Heart right ventricle (tissue), 16 donors: ENCODE data around the gene CEACAM20. TPM values are rescaled to one million over a fixed set of nuclear protein-coding genes. Genes with fewer than 3 reads are reported as not detected.
"Not testable (repeated sequence)": the region's sequence is repeated elsewhere in the genome, so short reads cannot be mapped to it uniquely, and the experiment has no call there.

Experiments used
- ATAC-seq, 8 donors: fragments of 200-7000 bp; cut with Tn5 transposase; one replicate each; pipeline ENCODE4 v1.9.1; 2020; ENCODE audit warnings: mild to moderate bottlenecking in 8 of 8, moderate library complexity in 8 of 8, moderate number of reproducible peaks in 1 of 8
- DNase-seq, 2 donors: peaks; one replicate each; pipeline ENCODE4 v3.0.0-alpha.2; 2020
- H3K27ac ChIP-seq, 10 donors: fragments of 200-600 bp; sonication (generic) in 2 of 10; one replicate each; pipeline versions ENCODE4 v1.5.0 to v1.8.0; 2020 to 2022; ENCODE audit warnings: mild to moderate bottlenecking in 3 of 10
- H3K27me3 ChIP-seq, 7 donors: fragments of 200-600 bp; one replicate each; pipeline ENCODE4 v1.8.0; 2021 to 2022; ENCODE audit warnings: mild to moderate bottlenecking in 2 of 7
- H3K36me3 ChIP-seq, 9 donors: fragments of 200-600 bp; sonication (generic) in 1 of 9; one replicate each; pipeline versions ENCODE4 v1.5.0 to v1.8.0; 2020 to 2022; ENCODE audit warnings: mild to moderate bottlenecking in 2 of 9
- H3K4me1 ChIP-seq, 9 donors: fragments of 200-600 bp; sonication (generic) in 1 of 9; one replicate each; pipeline versions ENCODE4 v1.5.0 to v1.8.0; 2020 to 2022; ENCODE audit warnings: mild to moderate bottlenecking in 4 of 9
- H3K4me3 ChIP-seq, 10 donors: fragments of 200-600 bp; sonication (generic) in 2 of 10; one replicate each; pipeline versions ENCODE4 v1.5.0 to v1.8.0; 2020 to 2022; ENCODE audit warnings: mild to moderate bottlenecking in 7 of 10, moderate library complexity in 2 of 10
- H3K9me3 ChIP-seq, 11 donors: fragments of 200-600 bp in 10 of 11; sonication (generic) in 2 of 11; one replicate each; pipeline versions ENCODE4 v1.5.0 to v1.8.0; 2013 to 2022; ENCODE audit warnings: mild to moderate bottlenecking in 2 of 11, control low read depth in 1 of 11, moderate library complexity in 1 of 11
- WGBS, 2 donors: extraction: QIAGEN DNeasy Blood & Tissue Kit; methylation state at CpG; one replicate each; pipeline ENCODE4 v1.1.7; 2013; ENCODE audit warnings: inconsistent platforms in 1 of 2; 5-methylcytosine and 5-hydroxymethylcytosine counted together
- intact Hi-C, 10 donors: fragments of 100-400 bp; cut with DNase I; formaldehyde crosslinking; loops; one replicate each; pipeline versions ENCODE4 v1.11.1 to v1.14.2; 2022
- polyA plus RNA-seq, 2 donors: library from polyadenylated mRNA; stranded (reverse); fragments of 200-250 nt; gene quantifications; one replicate each; pipeline ENCODE4 v1.2.3, GENCODE V29; 2013
- total RNA-seq, 10 donors: library from RNA; stranded (reverse); fragmentation: NEBNext Ultra II Directional in 3 of 10; extraction: Animal tissue kit (Norgen Biotek cat#: 25700) in 3 of 10; gene quantifications; one replicate each; pipeline versions ENCODE4 v1.2.1 to v1.2.4, GENCODE V29; 2021 to 2023
- TF ChIP-seq, protein P1 (sequence below), 9 donors: fragments of 200-600 bp; sonication (generic) in 2 of 9; IDR thresholded peaks; one replicate each; pipeline versions ENCODE4 v1.5.0 to v1.8.0; 2021 to 2022; ENCODE audit warnings: antibody characterized with exemption in 9 of 9, mild to moderate bottlenecking in 5 of 9, moderate library complexity in 1 of 9
- donor health status: Arrhythmogenic right ventricular cardiomyopathy.
- donor health status: ischemic (EF 13 %, LVEDD 7.1; RV severe dilation, severe dysfunction).
- donor health status: healthy with polysubstance abuse.
- donor health status: DM: no; HTN: yes; CAD: no.
- donor health status: DM: no; HTN: no; CAD: no.
- donor health status: ischemic (EF 25% LVEDD 6.9; RV normal size, moderate dysfunction).
- donor health status: ischemic (EF 25% LVEDD 5.7; RV mildly dilated, moderate dysfunction).
- donor health status: healthy.
- donor health status: DM: yes; HTN: yes; CAD: no.
- donor health status: Ischemic cardiomyopathy.
- donor health status: ischemic (EF 35%, LVEDD 5.7; RV mildly dilated, moderate dysfunction).
- donor health status: nonischemic (EF 11% LVEDD 7.7; RV severe dilation, severe dysfunction).
- donor health status: DM: yes; HTN: yes; CAD: no.
- donor health status: PGD.
- donor health status: ischemic (EF 29% LVEDD 5.4; RV normal size, mild dysfunction).
- donor health status: nonischemic (EF 23%, LVEDD 6.1; RV moderate dilation, normal function).

CEACAM20 gene
- total and polyA plus RNA-seq, 12 donors = not detected

DNA sequence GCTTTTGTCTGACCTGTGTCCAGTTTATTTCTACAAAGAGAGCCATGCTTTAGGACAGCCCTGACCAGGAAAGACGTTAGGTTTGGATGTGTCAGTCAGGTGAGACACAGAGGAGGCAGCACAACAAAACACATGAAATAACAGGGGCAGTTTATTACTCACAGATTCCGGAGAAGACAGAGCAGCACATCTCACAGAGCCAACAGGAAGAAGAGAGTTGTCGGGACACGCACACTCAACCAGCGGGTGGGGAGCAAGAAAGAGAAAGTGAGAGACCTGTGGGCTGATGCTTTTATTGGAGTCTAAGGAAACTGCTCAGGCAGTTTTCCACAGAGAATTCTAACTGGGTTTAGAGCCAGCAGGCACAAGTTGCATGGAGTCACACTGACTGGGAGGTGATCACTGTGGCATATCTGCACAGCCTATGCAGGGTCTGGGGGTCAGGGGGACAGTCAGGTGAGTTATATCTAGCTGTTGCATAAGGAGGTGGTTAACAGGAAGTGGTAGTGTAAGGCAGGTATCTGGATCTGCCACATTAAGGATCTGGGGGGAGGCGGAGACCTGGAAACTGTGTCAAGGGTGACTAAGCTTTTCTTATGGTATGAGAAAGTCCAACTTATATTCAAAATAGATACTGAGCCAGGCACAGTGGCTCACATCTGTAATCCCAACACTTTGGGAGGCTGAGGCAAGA lies 24.1 kb upstream of the CEACAM20 start:
- DNase-seq (no peak), ATAC-seq (no peak)
- H3K36me3 ChIP-seq = no peaks in the 10 kb centered on the region
- no peak overlapping the region for H3K27ac ChIP-seq
- H3K27me3 ChIP-seq = peaks cover 0 to 9% (median under 1%) of the 10 kb centered on the region in 7 donors
- intact Hi-C loops = no loop called here
- H3K9me3 ChIP-seq = no peaks in the 10 kb centered on the region
- no peaks in the 10 kb centered on the region for H3K4me1 ChIP-seq
- no peak overlapping the region for H3K4me3 ChIP-seq
- TF ChIP-seq, protein P1, sequence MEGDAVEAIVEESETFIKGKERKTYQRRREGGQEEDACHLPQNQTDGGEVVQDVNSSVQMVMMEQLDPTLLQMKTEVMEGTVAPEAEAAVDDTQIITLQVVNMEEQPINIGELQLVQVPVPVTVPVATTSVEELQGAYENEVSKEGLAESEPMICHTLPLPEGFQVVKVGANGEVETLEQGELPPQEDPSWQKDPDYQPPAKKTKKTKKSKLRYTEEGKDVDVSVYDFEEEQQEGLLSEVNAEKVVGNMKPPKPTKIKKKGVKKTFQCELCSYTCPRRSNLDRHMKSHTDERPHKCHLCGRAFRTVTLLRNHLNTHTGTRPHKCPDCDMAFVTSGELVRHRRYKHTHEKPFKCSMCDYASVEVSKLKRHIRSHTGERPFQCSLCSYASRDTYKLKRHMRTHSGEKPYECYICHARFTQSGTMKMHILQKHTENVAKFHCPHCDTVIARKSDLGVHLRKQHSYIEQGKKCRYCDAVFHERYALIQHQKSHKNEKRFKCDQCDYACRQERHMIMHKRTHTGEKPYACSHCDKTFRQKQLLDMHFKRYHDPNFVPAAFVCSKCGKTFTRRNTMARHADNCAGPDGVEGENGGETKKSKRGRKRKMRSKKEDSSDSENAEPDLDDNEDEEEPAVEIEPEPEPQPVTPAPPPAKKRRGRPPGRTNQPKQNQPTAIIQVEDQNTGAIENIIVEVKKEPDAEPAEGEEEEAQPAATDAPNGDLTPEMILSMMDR (IDR thresholded peaks at IDR 0.05) = no peak
- 65 to 73% methylated on average over 6 of the region's 6 CpGs for WGBS, 2 donors

DNA sequence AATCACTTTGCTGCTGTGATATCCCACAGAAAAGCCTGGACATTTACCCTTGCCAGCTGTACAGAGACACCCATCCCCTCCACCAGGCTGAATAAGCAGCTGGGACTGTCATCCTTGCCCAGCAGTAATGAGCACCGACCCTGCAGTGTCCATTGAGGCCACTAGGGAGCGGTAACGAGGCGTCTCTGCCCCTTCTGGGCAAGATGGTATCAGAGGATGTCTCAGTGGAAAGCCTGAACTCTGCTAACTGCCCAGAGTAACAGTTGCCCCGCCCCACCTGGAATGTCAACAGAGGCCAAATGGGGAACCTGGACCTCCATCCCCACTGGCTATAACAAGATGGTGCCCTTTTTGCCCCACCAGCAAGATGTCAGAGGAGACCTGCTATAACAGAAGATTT lies 22.8 kb upstream of the CEACAM20 start:
- peaks cover 0 to 10% (median 1%) of the 10 kb centered on the region in 7 donors for H3K27me3 ChIP-seq
- H3K36me3 ChIP-seq = no peaks in the 10 kb centered on the region
- H3K9me3 ChIP-seq = no peaks in the 10 kb centered on the region
- ATAC-seq (peak in 1 of 8 donors; percentile 27), DNase-seq (peak in 1 of 2 donors; percentile 17)
- no peak overlapping the region for H3K4me3 ChIP-seq
- WGBS, 2 donors = 4 to 5% methylated on average over 5 of the region's 5 CpGs
- TF ChIP-seq, protein P1 (IDR thresholded peaks at IDR 0.05) = peak in 8 of 9 donors; percentile 7 to 55 (median 26)
- intact Hi-C loops = no loop called here
- H3K4me1 ChIP-seq = no peaks in the 10 kb centered on the region
- no peak overlapping the region for H3K27ac ChIP-seq

DNA sequence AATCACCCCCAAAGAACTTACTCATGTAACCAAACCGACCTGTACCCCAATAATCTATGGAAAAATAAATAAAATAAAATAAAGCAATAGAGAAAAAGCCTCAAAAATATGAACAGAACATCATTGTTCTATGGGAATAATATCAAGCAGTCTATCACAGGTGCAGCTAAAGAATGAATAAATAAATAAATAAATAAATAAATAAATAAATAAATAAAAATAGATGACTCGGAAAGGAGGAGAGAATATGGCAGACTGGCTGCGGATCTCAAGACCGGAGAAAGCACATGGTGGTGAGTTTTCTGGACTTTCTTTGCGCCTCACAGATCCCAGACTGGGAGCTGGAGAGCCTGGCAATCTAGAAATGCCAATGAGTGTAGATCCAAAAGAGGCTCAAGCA lies 22.4 kb upstream of the CEACAM20 start:
- no peaks in the 10 kb centered on the region for H3K9me3 ChIP-seq
- peaks cover 0 to 10% (median 0%) of the 10 kb centered on the region in 7 donors for H3K27me3 ChIP-seq
- H3K36me3 ChIP-seq = no peaks in the 10 kb centered on the region
- no peak overlapping the region for H3K27ac ChIP-seq
- DNase-seq (no peak), ATAC-seq (no peak)
- TF ChIP-seq, protein P1 (IDR thresholded peaks at IDR 0.05) = no peak
- H3K4me1 ChIP-seq = no peaks in the 10 kb centered on the region
- intact Hi-C loops = no loop called here
- no peak overlapping the region for H3K4me3 ChIP-seq
- 70 to 74% methylated on average over 5 of the region's 5 CpGs for WGBS, 2 donors

DNA sequence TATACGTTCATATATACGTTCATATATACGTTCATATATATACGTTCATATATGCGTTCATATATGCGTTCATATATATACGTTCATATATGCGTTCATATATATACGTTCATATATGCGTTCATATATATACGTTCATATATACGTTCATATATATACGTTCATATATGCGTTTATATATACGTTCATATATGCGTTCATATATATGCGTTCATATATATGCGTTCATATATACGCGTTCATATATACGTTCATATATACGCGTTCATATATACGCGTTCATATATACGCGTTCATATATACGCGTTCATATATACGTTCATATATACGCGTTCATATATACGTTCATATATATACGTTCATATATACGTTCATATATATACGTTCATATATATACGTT lies 21.5 kb upstream of the CEACAM20 start:
- H3K4me1 ChIP-seq, DNase-seq, intact Hi-C loops, H3K4me3 ChIP-seq, ATAC-seq, H3K27ac ChIP-seq, H3K27me3 ChIP-seq, H3K9me3 ChIP-seq, H3K36me3 ChIP-seq: not testable (repeated sequence)
- WGBS, 2 donors = 88 to 92% methylated on average over 37 of the region's 37 CpGs

DNA sequence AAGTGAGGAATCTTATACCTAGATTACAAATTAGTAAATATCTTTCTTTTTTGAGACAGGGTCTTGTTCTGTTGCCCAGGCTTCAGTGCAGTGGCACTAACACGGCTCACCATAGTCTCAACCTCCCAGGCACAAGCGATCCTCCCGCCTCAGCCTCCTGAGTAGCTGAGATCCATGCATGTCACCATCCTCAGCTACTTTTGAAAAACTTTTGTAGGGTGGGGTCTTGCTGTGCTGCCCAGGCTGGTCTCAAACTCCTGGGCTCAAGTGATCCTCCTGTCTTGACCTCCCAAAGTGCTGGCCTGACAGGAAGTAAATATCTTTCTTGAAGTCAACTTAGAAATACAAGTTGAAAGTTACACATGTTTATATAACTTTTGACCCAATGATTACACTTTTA lies 20.0 kb upstream of the CEACAM20 start:
- no peak overlapping the region for H3K27ac ChIP-seq
- DNase-seq = no peak
- intact Hi-C loops = no loop called here
- no peak for ATAC-seq
- H3K27me3 ChIP-seq = peaks cover 0 to 6% (median 0%) of the 10 kb centered on the region in 7 donors
- H3K36me3 ChIP-seq = no peaks in the 10 kb centered on the region
- no peaks in the 10 kb centered on the region for H3K4me1 ChIP-seq
- TF ChIP-seq, protein P1 (IDR thresholded peaks at IDR 0.05) = no peak
- no peaks in the 10 kb centered on the region for H3K9me3 ChIP-seq
- 95 to 96% methylated on average over 3 of the region's 3 CpGs for WGBS, 2 donors
- no peak overlapping the region for H3K4me3 ChIP-seq
